ENCODE data around the gene MAN1A2.
A peak's percentile ranks its signal among the peaks of the same experiment; 100 is the strongest.

MAN1A2 gene

DNA sequence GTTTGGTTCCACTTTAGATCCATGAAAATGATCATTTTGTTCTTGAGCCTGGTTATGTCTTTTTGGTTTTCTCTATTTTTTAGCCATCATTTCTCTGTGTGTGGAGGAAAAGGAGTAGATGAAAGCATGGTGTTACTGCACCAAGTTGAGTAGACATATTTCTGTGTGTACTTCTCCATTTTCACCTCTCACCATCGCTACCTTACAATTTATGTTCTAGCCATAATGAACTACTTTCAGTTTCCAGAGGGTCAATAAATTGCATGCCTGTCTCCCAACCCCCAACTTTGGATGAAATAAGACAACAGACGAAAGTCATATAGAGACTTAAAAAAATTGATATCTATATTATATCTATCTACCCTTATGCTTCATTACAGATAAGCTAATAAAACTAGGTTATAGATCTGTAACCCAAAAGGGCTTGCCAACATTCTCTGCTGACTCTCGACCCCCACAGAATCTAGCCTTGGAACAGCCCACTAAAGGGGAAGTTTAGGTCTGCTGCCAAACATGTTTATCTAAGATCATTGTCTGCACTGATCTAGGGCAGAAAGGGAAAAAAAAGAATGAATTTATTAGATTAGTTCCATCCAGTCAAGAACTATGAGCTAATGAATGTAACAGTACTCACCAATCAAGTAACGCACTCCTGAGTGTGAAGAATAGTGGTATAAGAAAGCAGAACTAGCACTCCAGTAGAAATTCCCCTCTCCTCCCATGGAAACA lies 7.5 kb upstream of the MAN1A2 start:
- DNase-seq (ENCODE audit: low read depth in 2 of 2) = no peak

DNA sequence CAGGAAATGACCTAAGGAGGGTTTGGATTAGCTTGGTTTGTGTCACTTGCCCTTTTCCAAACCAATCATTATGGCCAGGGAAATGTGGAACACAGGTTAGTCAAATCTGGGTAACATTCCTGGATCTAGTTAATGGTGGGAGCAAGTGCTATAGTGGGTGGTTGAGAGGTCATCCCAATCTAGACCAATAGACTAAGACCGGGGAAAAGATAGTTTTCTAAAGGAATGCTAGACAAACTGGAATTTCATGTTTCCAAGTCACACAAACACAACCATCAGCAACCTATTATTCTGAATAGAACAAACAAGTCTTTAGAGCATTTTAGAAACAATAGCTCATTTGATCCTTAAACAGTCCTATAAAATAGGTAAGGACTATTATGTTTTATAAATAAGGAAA lies 4.3 kb upstream of the MAN1A2 start:
- no peak for DNase-seq (ENCODE audit: low read depth in 2 of 2)

DNA sequence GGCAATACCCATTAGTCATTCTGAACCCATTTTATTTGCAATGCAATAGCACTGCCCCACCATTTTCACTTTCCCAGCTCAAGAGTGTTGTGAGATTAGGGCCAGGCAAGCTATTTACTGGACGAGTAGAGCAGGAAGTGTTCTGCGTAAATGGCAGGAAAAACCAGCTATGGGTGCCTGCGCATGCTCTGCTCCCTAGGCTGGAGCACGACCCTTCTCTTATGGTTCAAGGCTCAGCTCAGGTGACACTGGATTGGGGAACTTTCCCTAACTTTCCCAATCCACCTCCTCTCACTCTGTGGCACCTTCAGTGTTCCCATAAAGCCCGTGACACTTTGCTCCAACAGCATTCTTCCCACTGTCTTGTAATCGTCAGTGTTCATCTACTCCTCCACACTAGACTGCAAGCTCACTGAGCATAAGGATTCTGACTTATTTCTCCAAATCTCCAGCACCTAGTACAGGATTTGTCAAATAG lies 3.6 kb upstream of the MAN1A2 start:
- DNase-seq (ENCODE audit: low read depth in 2 of 2) = no peak

DNA sequence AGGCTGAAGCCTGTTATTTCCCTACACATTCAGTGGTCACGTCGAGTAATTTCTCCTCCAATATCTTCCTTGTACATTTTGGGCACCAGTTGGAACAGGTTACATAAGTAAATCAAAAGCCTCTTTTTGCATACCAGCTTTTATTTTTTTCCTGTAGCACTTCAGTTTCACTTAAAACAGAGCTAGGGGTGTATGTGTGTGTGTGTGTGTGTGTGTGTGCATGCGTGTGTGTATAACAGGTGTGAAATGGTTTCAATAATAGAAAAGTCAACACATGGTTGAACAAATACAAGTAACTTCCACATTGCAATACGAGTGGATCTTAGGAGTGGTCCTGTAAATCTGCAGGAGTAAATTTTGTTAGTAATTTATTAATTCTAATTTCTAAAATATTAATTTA lies 3.0 kb upstream of the MAN1A2 start:
- DNase-seq (ENCODE audit: low read depth in 2 of 2) = no peak

DNA sequence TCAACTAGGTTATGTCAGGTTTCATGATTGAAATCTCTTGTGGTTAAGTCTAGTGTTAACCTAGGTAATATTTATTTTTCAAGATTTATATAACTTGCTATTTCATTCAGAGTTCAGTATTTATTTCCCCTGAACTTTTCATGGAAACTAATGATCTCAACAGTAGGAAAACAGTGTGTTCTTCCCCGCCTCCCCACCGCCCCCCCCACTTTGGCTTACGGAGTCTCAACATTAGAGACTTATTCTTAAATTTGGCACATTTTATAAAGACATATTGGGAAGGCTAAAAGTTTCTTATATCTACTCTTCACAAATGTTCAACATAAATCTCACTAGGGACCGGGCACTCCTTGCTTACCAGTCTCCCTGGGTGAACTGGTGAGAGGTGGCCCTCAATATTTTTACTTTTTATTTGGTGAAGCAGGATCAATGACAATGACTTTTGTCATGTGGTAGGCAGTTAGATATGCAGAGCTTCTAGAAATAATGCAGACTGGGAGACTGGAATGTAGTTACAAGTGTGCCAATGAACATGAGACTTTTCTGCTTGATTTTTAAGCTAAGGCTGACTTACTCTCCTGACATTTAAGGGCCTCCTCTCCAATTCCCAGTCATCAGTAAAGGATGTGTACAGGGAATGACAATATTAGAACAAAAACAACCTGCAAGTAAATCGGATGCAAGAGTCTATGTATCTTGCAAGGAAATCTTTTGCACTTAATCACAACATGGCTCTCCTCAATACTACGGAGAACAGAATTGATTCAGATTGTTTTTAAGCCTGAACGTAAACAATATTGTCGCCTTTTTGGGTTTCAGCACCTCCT lies 1.7 kb upstream of the MAN1A2 start:
- DNase-seq (ENCODE audit: low read depth in 2 of 2) = no peak

DNA sequence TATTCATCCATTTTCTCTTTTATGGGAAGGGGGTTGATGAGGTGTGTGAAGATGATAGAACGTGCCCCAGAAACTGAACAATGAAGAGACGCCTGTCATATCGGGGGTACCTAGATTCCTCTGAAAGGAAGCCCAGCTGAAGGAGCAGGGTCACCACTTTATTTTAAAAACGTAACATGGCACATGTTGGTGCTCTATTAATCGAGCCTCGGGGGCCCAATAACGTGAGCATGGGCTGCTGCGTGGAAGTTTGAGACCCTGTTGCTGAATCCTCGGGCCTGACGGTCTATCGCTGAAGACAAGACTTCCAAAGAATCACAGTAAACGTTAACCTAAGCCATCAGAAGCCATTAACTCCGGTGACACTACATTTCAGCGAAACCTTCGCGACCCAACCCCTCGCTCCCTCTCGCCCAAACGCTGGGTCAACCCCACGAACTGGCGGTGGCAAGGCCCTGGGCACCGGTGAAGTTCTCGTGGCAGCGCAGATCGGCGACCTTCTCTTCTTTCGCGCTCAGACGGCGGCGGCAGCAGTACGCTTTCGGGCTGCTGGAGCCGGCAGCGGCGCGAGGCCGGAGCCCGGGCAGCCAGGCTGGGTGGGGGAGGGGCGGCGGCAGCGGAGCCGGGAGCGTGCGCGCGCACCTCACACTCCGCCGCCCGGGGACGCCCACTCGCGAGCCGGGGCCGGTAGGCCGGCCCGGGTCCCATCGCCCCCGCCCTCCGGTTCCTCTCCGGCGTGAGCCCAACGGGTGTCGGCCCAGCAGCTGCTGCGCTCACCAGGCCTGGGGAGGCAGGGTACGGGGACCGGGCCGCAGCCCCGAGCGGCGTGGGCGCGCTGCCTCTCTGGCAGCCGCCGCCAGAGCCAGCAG lies 838 bp upstream of the MAN1A2 start:
- DNase-seq (ENCODE audit: low read depth in 2 of 2) = peak; percentile 75 to 80

DNA sequence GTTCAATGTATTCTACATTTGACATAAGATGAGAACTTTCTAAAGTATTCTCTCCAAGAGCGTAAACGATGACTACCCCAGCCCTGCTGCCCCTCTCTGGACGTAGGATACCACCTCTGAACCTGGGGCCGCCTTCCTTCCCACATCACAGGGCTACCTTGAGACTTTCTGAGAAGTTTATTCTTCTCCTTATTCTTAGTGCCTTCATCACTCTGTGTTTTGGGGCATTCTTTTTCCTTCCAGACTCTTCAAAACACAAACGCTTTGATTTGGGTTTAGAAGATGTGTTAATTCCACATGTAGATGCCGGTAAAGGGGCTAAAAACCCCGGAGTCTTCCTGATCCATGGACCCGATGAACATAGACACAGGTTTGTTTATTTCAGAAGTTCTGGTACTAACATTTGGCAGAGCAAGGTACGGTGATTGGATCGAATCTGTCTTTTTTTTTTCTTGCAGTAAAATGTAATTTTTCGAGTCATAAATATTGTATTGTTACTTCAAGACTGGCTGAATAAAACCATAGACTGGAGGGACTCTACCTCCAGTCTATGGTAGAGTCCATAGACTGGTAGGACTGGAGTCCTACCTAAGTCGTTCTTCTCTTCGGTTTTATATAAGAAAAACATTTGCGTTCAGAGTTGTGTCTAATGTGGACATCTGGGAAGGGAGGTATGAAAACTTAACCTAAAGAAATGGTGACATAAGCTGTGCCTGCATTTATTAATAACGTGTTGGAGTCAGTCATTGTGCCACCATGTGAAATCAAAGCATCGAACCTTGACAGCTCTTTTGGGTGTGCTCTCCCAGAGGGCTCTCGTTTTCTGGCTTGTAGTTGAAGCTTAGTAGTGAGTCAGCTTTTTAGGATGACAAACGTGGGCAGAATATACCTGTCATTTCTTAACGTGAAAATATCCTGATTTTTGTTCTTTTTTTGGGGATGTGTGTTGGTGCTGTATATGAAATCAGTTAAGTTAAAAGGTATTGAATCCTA lies 1.2 kb downstream of the MAN1A2 start:
- no peak for DNase-seq (ENCODE audit: low read depth in 2 of 2)

DNA sequence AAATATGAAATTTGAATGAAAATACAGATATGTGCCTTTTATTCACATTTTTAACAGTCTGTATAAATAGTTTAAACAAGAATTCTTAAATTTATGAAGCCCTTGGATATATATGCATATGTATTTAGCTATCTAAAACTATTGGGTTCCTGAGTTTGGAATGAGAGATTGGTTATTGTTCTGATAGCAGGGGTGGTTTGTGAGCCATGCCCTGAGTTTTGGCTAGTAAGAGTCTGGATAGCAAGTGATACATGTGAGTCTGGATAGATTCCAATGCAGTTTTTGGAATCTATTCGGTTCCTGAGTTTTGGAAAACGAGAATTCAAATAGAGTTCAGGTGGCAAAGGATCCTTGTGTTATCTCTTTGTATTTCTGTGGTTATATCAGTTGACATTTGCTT lies 2.8 kb downstream of the MAN1A2 start:
- no peak for DNase-seq (ENCODE audit: low read depth in 2 of 2)

DNA sequence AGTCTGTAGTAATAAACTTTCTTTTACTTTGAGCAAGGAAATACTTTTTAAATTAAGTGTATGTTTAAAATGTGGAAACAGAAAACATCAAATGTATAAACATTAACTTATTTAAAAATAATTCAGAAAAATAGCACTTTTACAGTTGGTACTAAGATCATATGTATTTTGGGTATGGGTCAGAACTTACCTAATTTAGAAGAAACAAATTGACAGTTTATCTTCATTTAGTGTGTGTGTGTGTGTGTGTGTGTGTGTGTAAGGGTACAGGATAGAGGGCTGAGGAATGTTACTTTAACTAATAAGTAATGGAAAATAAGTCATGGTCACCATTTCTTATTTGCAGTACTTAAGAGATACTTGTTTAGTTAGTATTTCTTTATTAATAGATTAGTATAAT lies 3.3 kb downstream of the MAN1A2 start:
- DNase-seq (ENCODE audit: low read depth in 2 of 2) = no peak

DNA sequence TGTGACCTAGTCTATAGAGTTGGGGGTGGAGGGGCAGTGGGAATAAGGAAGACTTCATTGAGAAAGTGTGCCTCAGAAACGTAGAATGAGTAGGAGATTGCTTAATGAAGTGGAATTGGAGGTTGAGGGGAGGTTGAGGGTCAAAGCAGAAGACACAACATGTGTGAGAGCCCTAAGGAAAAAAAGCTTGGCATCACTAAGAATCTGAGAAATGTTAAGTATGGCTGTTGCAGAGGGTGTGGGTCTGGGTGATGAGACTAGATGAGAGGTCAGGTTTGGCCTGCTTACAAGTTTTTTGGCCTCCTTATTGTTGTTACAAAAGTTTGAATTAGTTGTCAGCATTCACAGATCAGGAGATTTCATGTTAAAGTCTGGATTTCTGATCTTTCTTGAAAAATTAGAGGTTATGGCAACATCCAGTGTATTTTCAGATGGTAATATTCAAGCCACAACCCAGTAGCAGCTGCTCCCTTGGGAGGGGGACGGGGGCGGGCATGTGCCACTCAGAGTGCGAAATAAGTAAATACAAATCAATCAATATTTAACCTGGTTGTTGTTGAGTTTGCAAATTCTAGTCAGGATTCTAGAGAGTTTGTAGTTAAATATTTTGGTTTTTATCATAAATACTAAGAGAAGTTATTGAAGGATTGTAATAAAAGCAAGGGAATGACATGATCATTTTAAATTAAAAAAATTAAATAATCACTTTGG lies 4.3 kb downstream of the MAN1A2 start:
- no peak for DNase-seq (ENCODE audit: low read depth in 2 of 2)

DNA sequence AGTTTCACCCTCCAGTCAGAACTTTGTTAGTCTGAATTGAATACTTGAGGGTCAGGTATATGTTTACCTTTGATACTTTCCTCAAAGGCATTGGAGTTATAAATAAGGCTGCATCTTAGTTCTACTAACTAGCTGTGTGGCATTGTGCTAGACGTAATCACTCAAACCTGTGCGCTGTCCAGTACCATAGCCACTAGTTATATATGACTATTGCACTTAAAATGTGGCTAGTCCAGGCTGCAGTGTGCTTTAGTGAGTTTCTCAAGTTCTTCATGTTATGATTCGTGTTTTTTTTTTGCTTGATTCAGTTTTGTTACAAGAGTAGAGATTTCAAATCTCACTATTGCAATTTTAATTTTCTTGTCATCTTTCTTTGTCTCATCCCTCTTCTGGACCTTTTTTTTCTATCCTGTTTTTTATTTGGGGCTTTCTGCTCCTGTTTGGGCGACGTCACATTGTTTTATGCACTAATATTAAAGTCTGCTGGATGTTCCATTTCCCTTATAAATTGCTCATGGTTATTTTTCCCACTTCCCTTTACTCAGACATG lies 5.7 kb downstream of the MAN1A2 start:
- DNase-seq (ENCODE audit: low read depth in 2 of 2) = no peak

DNA sequence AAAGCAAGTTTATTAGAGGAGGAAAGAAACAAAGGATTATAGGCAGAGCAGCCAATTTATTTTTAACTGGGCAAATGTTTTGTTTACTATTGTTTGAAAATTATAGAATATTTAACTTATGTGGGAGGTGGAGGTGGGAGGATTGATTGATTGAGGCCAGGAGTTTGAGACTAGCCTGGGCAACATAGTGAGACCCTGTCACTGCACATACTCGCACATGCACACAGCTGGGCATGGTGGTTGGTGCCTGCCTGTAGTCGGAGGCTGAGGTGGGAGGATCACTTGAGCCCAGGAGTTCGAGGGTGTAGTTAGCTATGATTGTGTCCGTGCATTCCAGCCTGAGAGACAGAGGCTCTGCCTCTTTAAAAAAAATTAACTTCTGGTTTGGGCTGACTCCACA lies 6.7 kb downstream of the MAN1A2 start:
- DNase-seq (ENCODE audit: low read depth in 2 of 2) = no peak

DNA sequence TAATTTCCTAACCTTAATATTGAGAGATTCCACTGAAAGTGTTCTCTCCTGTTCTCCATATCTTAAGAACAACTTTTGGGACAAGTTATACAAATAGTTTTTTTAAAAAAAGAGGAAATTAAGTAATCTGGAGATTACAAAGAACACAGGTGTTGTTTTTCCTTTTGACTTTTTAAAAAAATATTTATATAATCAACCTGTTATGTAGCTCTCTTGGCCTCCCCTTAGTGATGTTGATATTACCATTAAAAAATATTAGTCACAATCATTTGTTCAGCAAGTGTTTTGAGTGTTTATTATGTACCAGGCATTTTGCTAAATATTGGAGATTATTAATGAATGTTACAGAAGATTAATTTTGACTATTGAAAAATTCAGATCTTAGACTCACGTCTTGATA lies 8.1 kb downstream of the MAN1A2 start:
- DNase-seq (ENCODE audit: low read depth in 2 of 2) = no peak

DNA sequence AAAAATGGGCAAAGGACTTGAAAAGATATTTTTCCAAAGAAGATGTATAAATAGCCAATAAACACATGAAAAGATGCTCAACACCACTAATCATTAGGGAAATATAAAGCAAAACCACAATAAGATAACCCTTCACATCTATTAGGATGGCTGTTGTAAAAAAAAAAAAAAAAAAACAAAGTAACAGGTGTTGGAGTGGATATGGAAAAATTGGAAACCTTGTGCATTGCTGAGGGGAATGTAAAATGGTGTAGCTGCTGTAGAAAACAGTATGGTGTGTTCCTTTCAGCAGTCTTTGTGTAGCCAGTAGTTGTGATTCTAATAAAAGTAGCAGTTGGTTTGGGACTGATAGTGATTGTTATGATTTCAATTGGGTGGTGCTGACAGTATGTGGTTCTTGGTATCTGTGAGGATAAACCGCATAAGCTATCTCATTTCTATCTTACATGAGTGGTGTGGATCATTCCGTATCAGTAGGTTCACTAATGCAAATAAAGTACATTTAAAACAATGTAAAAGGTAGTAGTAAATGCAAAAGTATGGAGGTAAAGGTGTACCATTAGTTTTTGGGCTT lies 19.9 kb downstream of the MAN1A2 start:
- no peak for DNase-seq (ENCODE audit: low read depth in 2 of 2)

DNA sequence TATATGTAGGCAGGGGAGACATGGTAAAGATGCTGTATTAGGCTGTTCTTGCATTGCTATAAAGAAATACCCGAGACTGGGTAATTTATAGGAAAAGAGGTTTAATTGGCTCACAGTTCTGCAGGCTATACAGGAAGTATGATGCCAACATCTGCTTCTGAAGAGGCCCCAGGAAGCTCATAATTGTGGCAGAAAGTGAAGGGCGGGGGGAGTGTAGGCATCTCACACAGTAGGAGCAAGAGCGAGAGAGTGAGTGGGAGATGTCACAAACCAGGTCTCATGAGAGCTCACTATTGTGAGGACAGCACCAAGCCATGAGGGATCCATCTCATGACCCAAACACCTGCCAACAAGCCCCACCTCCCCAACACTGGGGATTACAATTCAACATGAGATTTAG lies 21.1 kb downstream of the MAN1A2 start:
- DNase-seq (ENCODE audit: low read depth in 2 of 2) = no peak

DNA sequence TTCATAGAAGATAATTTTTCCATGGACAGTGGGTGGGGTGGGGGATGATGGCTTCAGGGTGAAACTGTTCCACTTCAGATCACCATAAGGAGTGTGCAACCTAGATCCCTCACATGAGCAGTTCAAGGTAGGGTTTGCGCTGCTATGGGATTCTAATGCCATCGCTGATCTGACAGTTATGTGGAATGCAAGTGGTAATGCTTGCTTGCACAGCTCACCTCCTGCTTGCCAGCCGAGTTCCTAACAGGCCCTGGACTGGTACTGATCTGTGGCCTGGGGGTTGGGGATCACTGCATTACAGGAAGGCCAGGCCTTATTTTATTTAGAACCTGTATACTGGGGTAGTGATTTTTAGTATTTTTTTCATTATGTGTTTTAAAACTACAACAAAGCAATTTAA lies 22.0 kb downstream of the MAN1A2 start:
- no peak for DNase-seq (ENCODE audit: low read depth in 2 of 2)

DNA sequence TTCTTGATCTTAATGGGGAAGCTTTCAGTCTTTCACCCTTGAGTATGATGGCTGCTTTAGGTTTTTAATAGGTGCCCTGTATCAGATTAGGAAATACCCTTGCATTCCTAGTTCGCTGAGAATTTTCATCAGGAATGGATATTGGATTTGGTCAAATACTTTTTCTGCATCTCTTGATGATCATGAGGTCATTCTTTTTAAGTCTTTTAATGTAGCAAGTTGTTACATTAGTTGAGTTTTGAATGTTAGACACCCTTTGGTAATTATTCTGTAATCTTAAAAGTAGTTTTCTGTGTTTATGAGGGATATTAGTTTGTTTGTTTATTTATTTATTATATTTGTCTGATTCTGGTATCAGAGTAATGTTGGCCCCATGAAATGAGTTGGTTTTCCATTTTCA lies 22.5 kb downstream of the MAN1A2 start:
- DNase-seq (ENCODE audit: low read depth in 2 of 2) = no peak

DNA sequence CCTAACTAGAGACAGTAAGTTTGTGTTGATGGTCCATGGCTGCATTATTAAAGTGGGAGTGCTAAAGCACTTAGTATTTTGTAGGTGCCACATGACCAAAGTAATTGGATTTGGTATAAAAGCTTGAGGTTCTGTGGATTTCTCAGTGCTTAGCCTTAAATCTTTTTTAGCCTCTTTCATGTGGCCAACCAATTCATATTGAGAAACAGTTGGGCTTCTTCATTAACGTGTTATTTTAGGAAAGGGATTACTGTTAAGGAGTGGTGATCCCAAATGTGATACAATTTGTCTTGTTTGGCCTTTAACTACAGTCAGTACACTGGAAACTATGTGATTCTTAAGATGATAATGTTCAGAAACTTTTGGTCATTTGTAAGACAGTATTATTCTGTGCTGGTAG lies 25.5 kb downstream of the MAN1A2 start:
- no peak for DNase-seq (ENCODE audit: low read depth in 2 of 2)

DNA sequence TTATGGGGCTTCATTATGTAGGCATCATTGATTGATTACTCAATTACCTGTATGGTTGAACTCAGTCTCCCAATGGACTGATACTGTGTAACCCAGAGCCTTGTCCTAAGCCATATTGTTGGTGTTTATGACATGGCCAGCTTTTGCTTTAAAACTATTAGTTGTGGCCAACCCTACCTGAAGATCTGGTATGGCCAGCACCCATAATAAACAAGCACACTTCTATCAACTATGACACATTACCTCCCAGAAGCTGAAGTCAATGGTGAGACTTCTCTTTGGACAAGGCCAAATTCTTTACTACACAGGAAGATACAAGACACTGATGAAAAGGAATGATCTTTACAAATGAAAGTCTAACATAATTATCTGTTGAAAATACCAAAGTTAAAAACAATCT lies 28.8 kb downstream of the MAN1A2 start:
- no peak for DNase-seq (ENCODE audit: low read depth in 2 of 2)

DNA sequence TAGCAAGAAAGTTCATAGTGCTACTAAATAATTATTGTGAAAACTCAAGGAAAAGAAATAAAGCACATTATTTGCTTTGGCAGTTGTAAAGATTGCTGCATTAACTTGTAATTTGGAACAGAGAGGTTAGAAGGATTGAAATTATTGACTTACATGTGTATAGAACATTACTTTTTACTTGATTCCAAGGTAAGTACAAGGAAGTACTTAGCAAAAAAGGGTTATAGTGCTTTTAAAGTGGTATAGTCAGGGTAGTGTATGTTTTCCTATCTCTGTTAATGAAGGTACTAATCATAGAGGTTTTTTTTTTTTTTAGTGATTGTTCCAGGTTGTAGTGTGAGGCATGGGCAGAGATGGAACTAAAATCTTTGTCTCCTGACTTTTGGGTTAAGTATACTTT lies 29.4 kb downstream of the MAN1A2 start:
- DNase-seq (ENCODE audit: low read depth in 2 of 2) = no peak

All from stimulated activated CD8-positive, alpha-beta memory T cell treated with anti-CD3 and anti-CD28 coated beads, Interleukin-2, amount 100 ng/mL, for 48 hours (primary cell).